Body of pancreas (tissue), 4 donors: ENCODE measurements around the gene SSH2.

Experiments
- POLR2A ChIP-seq, 3 donors: fragments of 450-650 bp; IDR thresholded peaks; one replicate each; pipeline ENCODE4 v1.6.1; 2016; ENCODE audit warnings: antibody characterized with exemption in 3 of 3, mild to moderate bottlenecking in 2 of 3
- TF ChIP-seq, protein P1 (sequence below), 7 experiments: fragments of 450-650 bp in 4 of 7; fragments of 200-600 bp in 3 of 7; sonication (generic) in 3 of 7; IDR thresholded peaks; one replicate each; pipeline ENCODE4 v1.5.1; 2016 to 2019; ENCODE audit warnings: antibody characterized with exemption in 7 of 7

DNA sequence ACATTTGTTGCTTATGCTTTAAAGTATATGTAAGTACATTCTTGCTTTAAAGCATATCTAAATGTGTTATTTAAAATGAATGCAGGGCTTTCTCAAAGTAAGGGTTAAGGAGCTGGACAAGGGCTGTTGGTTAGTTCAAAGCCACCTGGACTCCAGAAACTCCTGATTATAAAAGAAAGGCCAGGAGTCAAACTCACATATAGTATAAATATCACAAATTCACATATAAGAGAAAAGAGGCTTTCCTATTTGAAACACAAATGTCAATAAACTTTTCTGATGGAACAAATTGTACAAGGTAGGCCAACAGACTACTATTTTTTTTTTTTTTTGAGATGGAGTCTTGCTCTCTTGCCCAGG, 222.8 kb downstream of the SSH2 start:
- TF ChIP-seq, protein P1, sequence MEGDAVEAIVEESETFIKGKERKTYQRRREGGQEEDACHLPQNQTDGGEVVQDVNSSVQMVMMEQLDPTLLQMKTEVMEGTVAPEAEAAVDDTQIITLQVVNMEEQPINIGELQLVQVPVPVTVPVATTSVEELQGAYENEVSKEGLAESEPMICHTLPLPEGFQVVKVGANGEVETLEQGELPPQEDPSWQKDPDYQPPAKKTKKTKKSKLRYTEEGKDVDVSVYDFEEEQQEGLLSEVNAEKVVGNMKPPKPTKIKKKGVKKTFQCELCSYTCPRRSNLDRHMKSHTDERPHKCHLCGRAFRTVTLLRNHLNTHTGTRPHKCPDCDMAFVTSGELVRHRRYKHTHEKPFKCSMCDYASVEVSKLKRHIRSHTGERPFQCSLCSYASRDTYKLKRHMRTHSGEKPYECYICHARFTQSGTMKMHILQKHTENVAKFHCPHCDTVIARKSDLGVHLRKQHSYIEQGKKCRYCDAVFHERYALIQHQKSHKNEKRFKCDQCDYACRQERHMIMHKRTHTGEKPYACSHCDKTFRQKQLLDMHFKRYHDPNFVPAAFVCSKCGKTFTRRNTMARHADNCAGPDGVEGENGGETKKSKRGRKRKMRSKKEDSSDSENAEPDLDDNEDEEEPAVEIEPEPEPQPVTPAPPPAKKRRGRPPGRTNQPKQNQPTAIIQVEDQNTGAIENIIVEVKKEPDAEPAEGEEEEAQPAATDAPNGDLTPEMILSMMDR (IDR thresholded peaks at IDR 0.05): no peak
- TF ChIP-seq POLR2A (IDR thresholded peaks at IDR 0.05): no peak
